A549 (cell line): ENCODE data around the gene CSRP2.

Experiments
- BCL3 ChIP-seq: fragments of >200 bp; sonication (Bioruptor Twin); formaldehyde crosslinking; IDR thresholded peaks from 3 replicates; pipeline ENCODE4 v1.6.1; 2016
- CTCF ChIP-seq: fragments of >200 bp; sonication (Bioruptor Twin); formaldehyde crosslinking; IDR thresholded peaks from 3 replicates; pipeline ENCODE4 v1.5.1; 2016
- JUNB ChIP-seq: fragments of >200 bp; sonication (Bioruptor Twin); formaldehyde crosslinking; IDR thresholded peaks from 2 replicates; pipeline ENCODE4 v1.6.1; 2016
- MAFK ChIP-seq: fragments of 450-650 bp; IDR thresholded peaks from 2 replicates; pipeline ENCODE4 v1.6.1; 2014; ENCODE audit not compliant: partially characterized antibody
- MAX ChIP-seq: IDR thresholded peaks from 2 replicates; pipeline ENCODE4 v1.6.1; 2012
- POLR2A ChIP-seq: IDR thresholded peaks from 2 replicates; pipeline ENCODE4 v1.6.1; 2012; ENCODE audit warnings: mild to moderate bottlenecking, low read length
- RAD21 ChIP-seq, 2 experiments: fragments of >200 bp in 1 of 2; sonication (Bioruptor Twin) in 1 of 2; formaldehyde crosslinking in 1 of 2; IDR thresholded peaks in 1 of 2; conservative IDR thresholded peaks in 1 of 2; 2 replicates in 1 of 2; 3 replicates in 1 of 2; pipeline ENCODE4 v1.6.1; 2012 to 2018; ENCODE audit warnings: inconsistent platforms in 1 of 2
- REST ChIP-seq: fragments of 200-600 bp; sonication (generic); IDR thresholded peaks from 2 replicates; pipeline ENCODE4 v1.6.1; 2016; ENCODE audit warnings: antibody characterized with exemption, mild to moderate bottlenecking, moderate library complexity
- ZNF302 ChIP-seq: fragments of 250-450 bp; sonication (Bioruptor Pico); IDR thresholded peaks from 2 replicates; pipeline ENCODE4 v1.9.0; 2021; ENCODE audit warnings: inconsistent platforms, mild to moderate bottlenecking, moderate library complexity

GRCh38 chr12:76848132-76848531, 30.7 kb downstream of the CSRP2 start:
- no peak for TF ChIP-seq MAX
- no peak for TF ChIP-seq CTCF
- TF ChIP-seq REST = no peak
- TF ChIP-seq ZNF302 (CRISPR knock-in tag) = no peak
- TF ChIP-seq JUNB = no peak
- no peak for TF ChIP-seq RAD21 (conservative IDR thresholded peaks at IDR 0.05 in 1 of 2, IDR thresholded peaks at IDR 0.05 in 1 of 2)
- TF ChIP-seq BCL3 = no peak
- TF ChIP-seq POLR2A = no peak
- TF ChIP-seq MAFK = no peak
